IMR-90 (cell line): ENCODE data around the gene ZNRF3. TPM values are rescaled to one million over a fixed set of nuclear protein-coding genes. Genes with fewer than 3 reads are reported as not detected.

Experiments
- ATAC-seq: fragments of 200-7000 bp; cut with Tn5 transposase; 2 replicates; pipeline ENCODE4 v1.9.1; 2020; ENCODE audit warnings: low read depth, mild to moderate bottlenecking, moderate library complexity
- BruUV-seq: library from RNA; stranded (reverse); fragments of 400-500 nt; replicated peaks from 2 replicates; lab custom pipeline; 2021; lab: Mats Ljungman, UMichigan
- CTCF ChIA-PET: fragments of 300-600 bp; formaldehyde crosslinking; extraction: SDS; loops from one replicate; lab custom pipeline; 2021; ENCODE audit warnings: antibody characterized with exemption; lab: Yijun Ruan, JAX
- POLR2A ChIA-PET: fragments of 300-600 bp; sonication (Branson Sonifier 250); formaldehyde crosslinking; loops from one replicate; lab custom pipeline; 2022; ENCODE audit warnings: antibody characterized with exemption; ENCODE audit not compliant: unreplicated experiment; lab: Charles Lee
- DNase-seq: peaks from one replicate; pipeline ENCODE4 v3.0.0; 2013
- H2AFZ ChIP-seq: replicated peaks from 2 replicates; pipeline ENCODE3; 2013; ENCODE audit warnings: low read length, mild to moderate bottlenecking; ENCODE audit not compliant: poor library complexity
- H2AK5ac ChIP-seq: 2 replicates; pipeline ENCODE4 v1.6.1; 2013; ENCODE audit warnings: low read depth, low read length, inconsistent platforms
- H2AK9ac ChIP-seq: replicated peaks from 2 replicates; pipeline ENCODE3; 2013; ENCODE audit warnings: mild to moderate bottlenecking, low read depth, low read length, moderate library complexity; ENCODE audit not compliant: poor library complexity
- H2BK120ac ChIP-seq: 2 replicates; pipeline ENCODE4 v1.6.1; 2013; ENCODE audit warnings: low read depth, low read length, inconsistent platforms
- H2BK15ac ChIP-seq: 3 replicates; pipeline ENCODE4 v1.6.1; 2013; ENCODE audit warnings: low read depth, low read length, inconsistent platforms
- H2BK20ac ChIP-seq: 2 replicates; pipeline ENCODE4 v1.6.1; 2013; ENCODE audit warnings: low read depth, mild to moderate bottlenecking, inconsistent platforms, low read length, moderate library complexity
- H2BK5ac ChIP-seq: 2 replicates; pipeline ENCODE4 v1.6.1; 2013; ENCODE audit warnings: mild to moderate bottlenecking, low read depth, low read length, inconsistent platforms; ENCODE audit not compliant: poor library complexity, severe bottlenecking
- H3K14ac ChIP-seq: replicated peaks from 2 replicates; pipeline ENCODE4 v1.6.1; 2013; ENCODE audit warnings: low read depth, low read length, inconsistent platforms
- H3K18ac ChIP-seq: 2 replicates; pipeline ENCODE4 v1.6.1; 2013; ENCODE audit warnings: low read depth, low read length, control low read depth
- H3K23ac ChIP-seq: 2 replicates; pipeline ENCODE4 v1.6.1; 2013; ENCODE audit warnings: low read depth, low read length, inconsistent platforms
- H3K27ac ChIP-seq: 2 replicates; pipeline ENCODE4 v1.5.1; 2013; ENCODE audit warnings: mild to moderate bottlenecking, control low read depth, low read length; ENCODE audit not compliant: insufficient read depth
- H3K27me3 ChIP-seq: 2 replicates; pipeline ENCODE4 v1.6.1; 2013; ENCODE audit warnings: low read length; ENCODE audit not compliant: control insufficient read depth, insufficient read depth
- H3K36me3 ChIP-seq: 2 replicates; pipeline ENCODE4 v1.6.1; 2013; ENCODE audit warnings: low read length, mixed read lengths; ENCODE audit not compliant: control insufficient read depth, insufficient read depth
- H3K4ac ChIP-seq: 2 replicates; pipeline ENCODE4 v1.6.1; 2013; ENCODE audit warnings: low read depth, low read length, inconsistent platforms
- H3K4me1 ChIP-seq: 2 replicates; pipeline ENCODE4 v1.6.1; 2013; ENCODE audit warnings: low read length, mixed read lengths; ENCODE audit not compliant: control insufficient read depth, insufficient read depth
- H3K4me2 ChIP-seq: 2 replicates; pipeline ENCODE4 v1.6.1; 2013; ENCODE audit warnings: low read depth, mild to moderate bottlenecking, control low read depth, low read length, moderate library complexity
- H3K4me3 ChIP-seq: 2 replicates; pipeline ENCODE4 v1.5.1; 2013; ENCODE audit warnings: low read depth, mild to moderate bottlenecking, control low read depth, low read length, moderate library complexity; ENCODE audit not compliant: insufficient read depth
- H3K56ac ChIP-seq: 2 replicates; pipeline ENCODE4 v1.6.1; 2013; ENCODE audit warnings: low read length, inconsistent platforms; ENCODE audit not compliant: insufficient read depth; ENCODE audit errors: extremely low read depth
- H3K79me1 ChIP-seq, 2 experiments: 2 replicates each; pipeline ENCODE4 v1.6.1; 2013; ENCODE audit warnings: low read length in 2 of 2, inconsistent platforms in 1 of 2, low read depth in 1 of 2
- H3K9ac ChIP-seq: 2 replicates; pipeline ENCODE4 v1.6.1; 2013; ENCODE audit warnings: low read depth, low read length, control low read depth
- H3K9me1 ChIP-seq: 2 replicates; pipeline ENCODE4 v1.6.1; 2013; ENCODE audit warnings: low read length, inconsistent platforms; ENCODE audit not compliant: insufficient read depth
- H3K9me3 ChIP-seq: 2 replicates; pipeline ENCODE4 v1.6.1; 2013; ENCODE audit warnings: low read length; ENCODE audit not compliant: control insufficient read depth, insufficient read depth
- H4K20me1 ChIP-seq: 2 replicates; pipeline ENCODE4 v1.6.1; 2013; ENCODE audit warnings: low read length, inconsistent platforms; ENCODE audit not compliant: insufficient read depth
- H4K5ac ChIP-seq: 2 replicates; pipeline ENCODE4 v1.6.1; 2013; ENCODE audit warnings: mild to moderate bottlenecking, low read depth, low read length, control low read depth
- H4K8ac ChIP-seq, 2 experiments: 2 replicates each; pipeline ENCODE4 v1.6.1; 2013; ENCODE audit warnings: low read depth in 2 of 2, low read length in 2 of 2, control low read depth in 1 of 2, inconsistent platforms in 1 of 2
- H4K91ac ChIP-seq: 2 replicates; pipeline ENCODE4 v1.6.1; 2013; ENCODE audit warnings: low read depth, low read length, inconsistent platforms; ENCODE audit not compliant: insufficient read depth
- BHLHE40 ChIP-seq: fragments of 150-350 bp; IDR thresholded peaks from 2 replicates; pipeline ENCODE4 v1.6.1; 2016; ENCODE audit warnings: mild to moderate bottlenecking, low read depth, low read length
- CEBPB ChIP-seq: IDR thresholded peaks from 2 replicates; pipeline ENCODE4 v1.6.1; 2012; ENCODE audit warnings: low read depth, low read length, improper control_type of control experiment
- CHD1 ChIP-seq: IDR thresholded peaks from 2 replicates; pipeline ENCODE4 v1.6.1; 2012; ENCODE audit warnings: low read depth, low read length, improper control_type of control experiment
- FOS ChIP-seq: fragments of 150-350 bp; IDR thresholded peaks from 2 replicates; pipeline ENCODE4 v1.6.1; 2016; ENCODE audit warnings: low read depth, low read length
- MAFK ChIP-seq: IDR thresholded peaks from 2 replicates; pipeline ENCODE4 v1.6.1; 2012; ENCODE audit warnings: low read depth, low read length, improper control_type of control experiment
- MAZ ChIP-seq: IDR thresholded peaks from 2 replicates; pipeline ENCODE4 v1.6.1; 2012; ENCODE audit warnings: low read depth, mild to moderate bottlenecking, low read length, improper control_type of control experiment, moderate library complexity, borderline replicate concordance
- MXI1 ChIP-seq: IDR thresholded peaks from 2 replicates; pipeline ENCODE4 v1.6.1; 2012; ENCODE audit warnings: low read depth, mild to moderate bottlenecking, low read length, moderate library complexity, borderline replicate concordance
- NFE2L2 ChIP-seq: fragments of 150-350 bp; IDR thresholded peaks from 2 replicates; pipeline ENCODE4 v1.6.1; 2016; ENCODE audit warnings: low read depth, mild to moderate bottlenecking, low read length
- POLR2A ChIP-seq: IDR thresholded peaks from 2 replicates; pipeline ENCODE4 v1.6.1; 2012; ENCODE audit warnings: mild to moderate bottlenecking, low read depth, low read length
- RAD21 ChIP-seq: IDR thresholded peaks from 2 replicates; pipeline ENCODE4 v1.6.1; 2012; ENCODE audit warnings: low read length, improper control_type of control experiment
- RCOR1 ChIP-seq: IDR thresholded peaks from 2 replicates; pipeline ENCODE4 v1.6.1; 2012; ENCODE audit warnings: mild to moderate bottlenecking, low read length, improper control_type of control experiment; ENCODE audit not compliant: insufficient replicate concordance
- RFX5 ChIP-seq: IDR thresholded peaks from 2 replicates; pipeline ENCODE4 v1.8.0; 2012; ENCODE audit warnings: low read depth, mild to moderate bottlenecking, low read length, moderate library complexity
- SMC3 ChIP-seq: fragments of 150-350 bp; IDR thresholded peaks from 2 replicates; pipeline ENCODE4 v1.6.1; 2016; ENCODE audit warnings: low read depth, mild to moderate bottlenecking, antibody characterized with exemption, low read length, moderate library complexity
- WGBS, 2 experiments: methylation state at CpG; one replicate each; pipeline versions ENCODE4 v1.1.5 to v1.1.7; 2013; ENCODE audit warnings: missing lambda C conversion rate in 2 of 2; ENCODE audit not compliant: insufficient read length in 1 of 2; ENCODE audit errors: extremely low coverage in 2 of 2; 5-methylcytosine and 5-hydroxymethylcytosine counted together
- dilution Hi-C: fragments of 300-500 bp; cut with HindIII; formaldehyde crosslinking; loops from one replicate; pipeline ENCODE4 v1.14.3; 2018; ENCODE audit warnings: low sequenced_read_pairs; ENCODE audit not compliant: unreplicated experiment
- in situ Hi-C: fragments of 300-500 bp; cut with MboI; formaldehyde crosslinking; loops from 3 replicates; pipeline ENCODE4 v1.14.3; 2019; ENCODE audit warnings: low sequenced_read_pairs, inconsistent platforms, mixed read lengths
- intact Hi-C: fragments of 100-400 bp; cut with micrococcal nuclease; formaldehyde crosslinking; loops from 2 replicates; pipeline ENCODE4 v1.10.0; 2022
- polyA plus RNA-seq, 3 experiments: library from polyadenylated mRNA; depleted of rRNA; stranded (reverse); fragments of >200 nt; gene quantifications; 2 replicates each; pipeline ENCODE4 v1.2.3, GENCODE V29; 2012; ENCODE audit warnings: low replicate concordance in 1 of 3
- total RNA-seq: library from RNA; depleted of rRNA; stranded (reverse); fragments of >200 nt; gene quantifications from 2 replicates; pipeline ENCODE4 v1.2.3, GENCODE V29; 2012
- TF ChIP-seq, protein P1 (sequence below): fragments of 150-350 bp; IDR thresholded peaks from 2 replicates; pipeline ENCODE4 v1.6.1; 2016; ENCODE audit warnings: low read depth, mild to moderate bottlenecking, low read length, moderate library complexity, borderline replicate concordance
- TF ChIP-seq, protein P2 (sequence below): conservative IDR thresholded peaks from 2 replicates; pipeline ENCODE4 v1.5.1; 2012; ENCODE audit warnings: mild to moderate bottlenecking, low read depth, low read length, improper control_type of control experiment
- TF ChIP-seq, protein P3 (sequence below): fragments of 150-350 bp; IDR thresholded peaks from 2 replicates; pipeline ENCODE4 v1.6.1; 2017; ENCODE audit warnings: mild to moderate bottlenecking, antibody characterized with exemption, low read length, low read depth

The ZNRF3 gene
- total and polyA plus RNA-seq, 2 of the 4 experiments (the other 2 are of a cell fraction) = 1.4 to 2.4 TPM

DNA sequence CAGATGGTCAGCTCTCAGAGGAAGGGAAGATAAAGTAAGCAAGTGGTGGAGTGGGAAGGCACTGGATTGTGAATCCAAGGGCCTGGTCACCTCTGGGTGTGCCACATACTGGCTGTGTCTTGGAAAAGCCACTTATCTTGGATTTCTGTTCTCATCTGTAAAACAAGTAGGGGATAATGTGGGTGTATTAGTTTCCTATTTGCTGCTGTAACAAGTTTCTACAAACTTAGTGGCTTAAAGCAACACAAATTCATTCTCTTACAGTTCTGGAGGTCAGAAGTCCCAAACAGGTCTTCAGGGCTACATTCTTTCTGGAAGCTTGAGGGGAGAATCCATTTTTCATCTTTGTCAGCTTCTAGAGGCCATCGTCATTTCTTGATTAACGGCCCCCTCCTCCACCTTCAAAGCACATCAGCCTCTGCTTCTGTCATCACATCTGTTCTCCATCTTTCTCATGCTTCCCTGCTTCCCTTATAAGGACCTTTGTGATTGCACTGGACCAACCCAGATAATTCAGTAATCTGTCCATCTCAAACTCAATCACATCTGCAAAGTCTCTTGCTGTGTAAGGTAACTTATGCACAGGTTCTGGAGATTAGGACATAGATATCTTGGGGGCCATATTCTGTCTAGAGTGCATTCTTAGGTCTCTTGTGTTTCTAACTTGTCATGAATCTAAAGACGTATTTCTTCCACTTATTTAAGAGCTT, 102.4 kb downstream of the ZNRF3 start:
- H2BK20ac ChIP-seq = no peak overlapping the region
- H4K20me1 ChIP-seq = no peaks in the 10 kb centered on the region
- peaks cover 4% of the 10 kb centered on the region; the same call in 1 of the 2 replicates for H3K9me3 ChIP-seq
- 0 out of 2 replicates have a peak, but pooled peaks cover 1% of the 10 kb centered on the region for H3K36me3 ChIP-seq
- no peak overlapping the region for H3K56ac ChIP-seq
- no peak overlapping the region for H3K14ac ChIP-seq
- dilution Hi-C loops (no loop called here), in situ Hi-C loops (no loop called here), intact Hi-C loops (no loop called here)
- H2AFZ ChIP-seq = no peak overlapping the region
- peaks cover 5% of the 10 kb centered on the region; the same call in 1 of the 2 replicates for H3K4me1 ChIP-seq
- H2AK5ac ChIP-seq = no peak overlapping the region
- no peak overlapping the region for H3K18ac ChIP-seq
- no peak overlapping the region for H3K23ac ChIP-seq
- H3K9ac ChIP-seq = no peak overlapping the region
- H3K4me3 ChIP-seq = no peak overlapping the region
- no peak overlapping the region for H3K27ac ChIP-seq
- no peaks in the 10 kb centered on the region for H3K79me1 ChIP-seq
- H4K8ac ChIP-seq = no peak overlapping the region
- H3K4ac ChIP-seq = no peak overlapping the region
- ChIA-PET CTCF (no interaction called here), POLR2A (no interaction called here)
- TF ChIP-seq, protein P1, sequence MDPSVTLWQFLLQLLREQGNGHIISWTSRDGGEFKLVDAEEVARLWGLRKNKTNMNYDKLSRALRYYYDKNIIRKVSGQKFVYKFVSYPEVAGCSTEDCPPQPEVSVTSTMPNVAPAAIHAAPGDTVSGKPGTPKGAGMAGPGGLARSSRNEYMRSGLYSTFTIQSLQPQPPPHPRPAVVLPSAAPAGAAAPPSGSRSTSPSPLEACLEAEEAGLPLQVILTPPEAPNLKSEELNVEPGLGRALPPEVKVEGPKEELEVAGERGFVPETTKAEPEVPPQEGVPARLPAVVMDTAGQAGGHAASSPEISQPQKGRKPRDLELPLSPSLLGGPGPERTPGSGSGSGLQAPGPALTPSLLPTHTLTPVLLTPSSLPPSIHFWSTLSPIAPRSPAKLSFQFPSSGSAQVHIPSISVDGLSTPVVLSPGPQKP = no peak
- TF ChIP-seq CEBPB (no peak), RCOR1 (no peak), BHLHE40 (no peak), MAZ (no peak), SMC3 (no peak), RAD21 (no peak), MAFK (no peak), RFX5 (no peak), CHD1 (no peak), NFE2L2 (no peak), POLR2A (no peak), MXI1 (no peak), FOS (no peak)
- TF ChIP-seq, protein P2, sequence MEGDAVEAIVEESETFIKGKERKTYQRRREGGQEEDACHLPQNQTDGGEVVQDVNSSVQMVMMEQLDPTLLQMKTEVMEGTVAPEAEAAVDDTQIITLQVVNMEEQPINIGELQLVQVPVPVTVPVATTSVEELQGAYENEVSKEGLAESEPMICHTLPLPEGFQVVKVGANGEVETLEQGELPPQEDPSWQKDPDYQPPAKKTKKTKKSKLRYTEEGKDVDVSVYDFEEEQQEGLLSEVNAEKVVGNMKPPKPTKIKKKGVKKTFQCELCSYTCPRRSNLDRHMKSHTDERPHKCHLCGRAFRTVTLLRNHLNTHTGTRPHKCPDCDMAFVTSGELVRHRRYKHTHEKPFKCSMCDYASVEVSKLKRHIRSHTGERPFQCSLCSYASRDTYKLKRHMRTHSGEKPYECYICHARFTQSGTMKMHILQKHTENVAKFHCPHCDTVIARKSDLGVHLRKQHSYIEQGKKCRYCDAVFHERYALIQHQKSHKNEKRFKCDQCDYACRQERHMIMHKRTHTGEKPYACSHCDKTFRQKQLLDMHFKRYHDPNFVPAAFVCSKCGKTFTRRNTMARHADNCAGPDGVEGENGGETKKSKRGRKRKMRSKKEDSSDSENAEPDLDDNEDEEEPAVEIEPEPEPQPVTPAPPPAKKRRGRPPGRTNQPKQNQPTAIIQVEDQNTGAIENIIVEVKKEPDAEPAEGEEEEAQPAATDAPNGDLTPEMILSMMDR = no peak
- TF ChIP-seq, protein P3, sequence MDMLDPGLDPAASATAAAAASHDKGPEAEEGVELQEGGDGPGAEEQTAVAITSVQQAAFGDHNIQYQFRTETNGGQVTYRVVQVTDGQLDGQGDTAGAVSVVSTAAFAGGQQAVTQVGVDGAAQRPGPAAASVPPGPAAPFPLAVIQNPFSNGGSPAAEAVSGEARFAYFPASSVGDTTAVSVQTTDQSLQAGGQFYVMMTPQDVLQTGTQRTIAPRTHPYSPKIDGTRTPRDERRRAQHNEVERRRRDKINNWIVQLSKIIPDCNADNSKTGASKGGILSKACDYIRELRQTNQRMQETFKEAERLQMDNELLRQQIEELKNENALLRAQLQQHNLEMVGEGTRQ = no peak
- no peak for ATAC-seq
- no peak for DNase-seq
- H4K91ac ChIP-seq = no peak overlapping the region
- no peaks in the 10 kb centered on the region for H3K27me3 ChIP-seq
- peaks cover 3% of the 10 kb centered on the region; the same call in 1 of the 2 replicates for H3K9me1 ChIP-seq
- H4K5ac ChIP-seq = no peak overlapping the region
- H2BK15ac ChIP-seq = no peak overlapping the region
- BruUV-seq = no TSS peak
- no peak overlapping the region for H2BK120ac ChIP-seq
- H2BK5ac ChIP-seq = no peak overlapping the region
- H3K4me2 ChIP-seq = no peak overlapping the region
- no peak overlapping the region for H2AK9ac ChIP-seq
- 50% methylated on average over 1 of the region's 3 CpGs; no CpG with 5 or more reads in 1 of the 2 experiments for WGBS, 2 experiments
